ENCODE results near the gene TREM2. TPM values are rescaled to one million over a fixed set of nuclear protein-coding genes. Genes with fewer than 3 reads are reported as not detected.

Gene TREM2
- 0.99 TPM for total RNA-seq

GRCh38 chr6:41162687-41163418 is at the start of gene TREM2:
Gene TREM2, minus strand, starts transcription at chr6:41163116. Its CDS starts 34 bp downstream, at chr6:41163082.

GRCh38 chr6:41200901-41201763 is 38.2 kb upstream of the TREM2 start, which contains the start of gene TREML2:
Gene TREML2, minus strand, starts transcription at chr6:41201149. Its CDS starts 141 bp downstream, at chr6:41201008.

GRCh38 chr6:41153992-41154625 is 8.8 kb downstream of the TREM2 start, which contains the start of gene TREML1:
Gene TREML1, minus strand, starts transcription at chr6:41154347. Its CDS starts 59 bp downstream, at chr6:41154288.

Other genes starting within 250 kb of the TREM2 start
- gene UNC5CL, start 123.9 kb downstream of the TREM2 start, total RNA-seq, result 14.6 TPM
- gene TSPO2, start 120.6 kb downstream of the TREM2 start, total RNA-seq, result 1.5 TPM
- 197 TPM for gene APOBEC2, start 109.9 kb downstream of the TREM2 start, total RNA-seq
- 30.7 TPM for gene OARD1, start 90.8 kb downstream of the TREM2 start, total RNA-seq
- gene NFYA, start 90.1 kb downstream of the TREM2 start, total RNA-seq, result 42.5 TPM
- 2.2 TPM for gene TREML1, start 8.8 kb downstream of the TREM2 start, total RNA-seq
- 0.76 TPM for gene TREML2, start 38.0 kb upstream of the TREM2 start, total RNA-seq
- 0.12 TPM for gene TREML4, start 65.2 kb upstream of the TREM2 start, total RNA-seq
- gene TREM1, start 123.6 kb upstream of the TREM2 start, total RNA-seq, result 1.2 TPM
- not detected for gene NCR2, start 172.5 kb upstream of the TREM2 start, total RNA-seq

Measured in metanephros (tissue), 1 donor.